Raji (cell line): Measurements from ENCODE around the gene SIT1.

ENCODE experiments used
- POLR2A ChIP-seq: IDR thresholded peaks from 2 replicates; pipeline ENCODE4 v1.6.1; 2011; ENCODE audit warnings: low read depth, low read length, control low read depth; ENCODE audit not compliant: insufficient read depth

SIT1 gene

DNA sequence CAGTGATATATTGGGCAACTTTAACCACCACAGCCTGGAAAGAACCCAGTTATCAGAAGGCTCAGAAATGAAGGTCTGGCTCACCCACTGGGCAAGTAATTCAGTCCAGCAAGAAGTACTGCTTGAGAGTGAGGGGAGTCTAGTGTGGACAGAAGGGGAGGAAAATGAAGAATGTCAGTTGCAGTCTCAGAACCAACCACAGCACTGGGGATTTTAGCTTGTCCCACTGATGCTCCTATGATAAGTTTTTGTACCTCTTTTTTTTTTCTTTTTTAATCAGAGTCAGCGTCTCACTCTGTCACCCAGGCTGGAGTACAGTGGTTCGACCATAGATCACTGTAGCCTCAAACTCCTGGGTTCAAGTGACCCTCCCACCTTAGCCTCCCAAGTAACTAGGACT is 23.2 kb downstream of the SIT1 start:
- no peak for TF ChIP-seq POLR2A

DNA sequence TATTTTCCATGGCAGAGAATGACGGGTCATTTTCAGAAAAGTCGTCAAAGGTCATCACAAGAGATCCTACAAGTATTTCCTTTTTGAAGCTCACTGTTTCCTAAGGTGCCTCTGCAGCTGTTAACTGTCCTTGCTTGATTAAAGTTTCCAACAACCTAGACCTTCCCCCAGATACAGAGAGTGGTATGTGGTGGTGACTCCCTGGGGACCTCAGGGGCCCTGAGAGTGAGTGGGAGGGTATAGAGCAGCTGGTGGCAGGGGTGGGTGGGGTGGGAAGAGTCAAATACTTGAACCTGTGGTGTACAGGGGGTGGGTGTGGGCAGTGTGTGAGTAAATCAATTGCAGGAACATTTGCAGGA is 31.0 kb downstream of the SIT1 start:
- TF ChIP-seq POLR2A = no peak

DNA sequence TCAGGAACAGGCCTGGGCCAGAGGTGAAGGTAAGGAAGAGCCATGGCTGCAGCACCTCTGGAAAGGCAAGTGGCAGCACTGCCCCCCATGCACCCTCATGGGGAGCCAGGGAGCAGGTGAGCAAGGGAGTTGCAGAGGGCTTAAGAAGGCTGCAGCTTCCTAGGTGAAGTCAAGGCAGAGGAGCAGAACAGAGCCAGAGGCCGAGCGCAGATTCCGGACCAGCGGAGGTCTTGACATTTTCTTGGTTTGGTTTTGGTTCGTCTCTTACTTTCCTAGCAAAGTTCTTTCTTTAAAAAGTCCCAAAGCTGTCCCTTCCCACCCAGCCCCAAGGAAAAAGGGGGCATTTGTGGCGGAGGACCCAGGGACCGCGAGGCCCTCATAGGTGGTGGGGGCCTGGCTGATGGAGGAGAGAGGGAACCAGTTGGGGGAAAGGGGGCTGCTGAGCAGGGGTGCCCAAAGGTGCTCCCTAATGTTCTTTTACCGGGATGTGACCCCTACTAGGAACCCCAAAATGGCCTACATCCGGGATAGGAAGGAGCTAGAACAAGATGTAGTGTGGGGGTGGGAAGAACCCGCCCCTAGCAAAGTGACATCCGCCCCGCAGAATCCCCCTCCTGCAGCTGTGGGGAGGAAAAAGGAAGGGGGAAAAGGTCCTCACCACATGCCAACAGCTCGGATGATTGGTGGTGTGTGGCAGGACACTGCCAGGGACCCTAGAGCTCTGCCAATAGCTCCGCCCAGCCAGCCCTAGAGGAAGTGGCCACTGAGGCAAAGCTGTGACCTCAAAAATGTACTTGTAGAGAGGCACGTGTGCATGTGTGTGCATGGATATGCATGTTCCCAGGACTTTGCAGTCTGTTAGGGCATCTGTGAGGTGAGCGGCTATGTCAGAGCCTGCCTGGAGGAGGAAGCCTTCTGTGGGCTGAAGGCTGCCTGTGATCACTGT is 31.6 kb downstream of the SIT1 start:
- no peak; the same call in none of the 2 replicates for TF ChIP-seq POLR2A

DNA sequence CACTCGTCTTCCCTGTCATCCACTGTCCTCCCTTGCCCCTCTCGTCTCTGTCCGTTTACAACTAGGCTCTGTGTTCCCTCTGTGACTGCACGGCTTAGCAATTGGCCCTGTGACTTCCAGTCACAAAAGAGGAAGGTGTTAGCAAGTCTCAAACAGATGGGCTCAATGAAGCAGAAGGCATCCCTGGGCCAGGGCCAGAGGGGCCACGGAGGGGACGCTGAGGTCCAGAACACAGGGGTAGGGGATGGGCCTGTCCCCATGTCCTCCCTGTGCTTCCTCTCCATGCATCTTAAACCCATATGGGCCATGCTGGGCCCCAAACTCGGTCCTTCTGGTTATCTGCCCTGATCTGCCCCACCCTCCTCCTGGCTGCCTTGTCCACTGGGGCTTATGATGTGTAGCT is 32.4 kb downstream of the SIT1 start, which contains the start of gene CD72:
CD72 (minus strand) TSS at position 89 of the 403 bp plus-strand sequence. CDS start 110 bp downstream, outside the sequence.
- TF ChIP-seq POLR2A = peak; percentile 64

DNA sequence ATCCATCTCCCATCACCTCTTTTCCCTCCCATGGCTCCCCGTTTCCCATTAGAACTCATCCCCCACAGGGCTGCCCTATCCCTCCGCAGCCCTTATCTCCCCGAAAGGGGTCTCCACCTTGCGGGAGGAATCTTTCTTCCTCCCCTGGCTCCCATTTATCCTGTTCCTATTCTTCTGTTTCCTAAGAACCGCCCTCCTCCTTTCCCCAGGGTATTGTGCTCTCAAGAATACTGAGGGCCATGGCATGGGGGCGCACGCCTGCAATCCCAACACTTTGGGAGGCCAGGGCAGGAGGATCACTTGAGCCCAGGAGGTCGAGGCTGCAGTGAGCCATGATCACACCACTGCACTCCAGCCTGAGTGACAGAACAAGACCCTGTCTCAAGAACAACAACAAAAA is 33.2 kb downstream of the SIT1 start:
- TF ChIP-seq POLR2A = no peak

DNA sequence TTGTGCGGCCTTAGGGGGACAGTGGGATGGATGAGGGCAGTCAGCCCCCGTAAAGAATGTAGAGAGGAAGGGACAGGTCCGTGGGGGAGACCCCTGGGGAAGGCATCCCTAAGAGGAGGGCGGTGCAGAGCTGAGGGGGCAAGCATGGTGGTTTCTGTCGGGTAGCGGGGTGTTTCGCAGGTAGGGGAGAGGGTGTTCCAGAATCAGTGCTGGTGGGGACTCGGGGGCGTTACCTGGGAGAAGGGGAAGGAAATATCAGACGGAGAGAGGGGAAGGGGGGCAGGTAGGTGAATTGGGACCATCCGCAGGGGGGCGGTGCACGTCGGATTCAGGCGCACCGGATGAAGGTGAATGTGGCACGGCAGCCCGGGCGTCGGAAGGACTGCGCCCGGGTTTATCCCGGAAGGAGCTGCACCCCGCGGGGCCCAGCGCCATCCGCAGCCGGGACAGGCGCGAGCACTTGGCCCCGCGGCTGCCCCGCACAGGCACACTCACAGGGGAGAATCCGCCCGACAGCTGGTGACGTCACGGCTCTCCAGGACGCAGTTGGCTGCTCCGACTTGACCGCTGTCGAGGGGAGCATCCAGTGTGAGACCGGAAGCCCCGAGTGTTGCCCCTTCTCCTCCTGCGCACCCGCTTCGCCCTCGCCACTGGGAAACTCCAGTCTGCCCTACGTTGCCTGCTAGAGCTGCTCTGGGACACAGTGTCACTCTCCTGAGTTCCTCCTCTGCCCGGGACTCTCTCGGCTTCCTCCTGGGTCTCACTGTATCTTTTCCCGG is 33.9 kb downstream of the SIT1 start:
- TF ChIP-seq POLR2A = no peak

DNA sequence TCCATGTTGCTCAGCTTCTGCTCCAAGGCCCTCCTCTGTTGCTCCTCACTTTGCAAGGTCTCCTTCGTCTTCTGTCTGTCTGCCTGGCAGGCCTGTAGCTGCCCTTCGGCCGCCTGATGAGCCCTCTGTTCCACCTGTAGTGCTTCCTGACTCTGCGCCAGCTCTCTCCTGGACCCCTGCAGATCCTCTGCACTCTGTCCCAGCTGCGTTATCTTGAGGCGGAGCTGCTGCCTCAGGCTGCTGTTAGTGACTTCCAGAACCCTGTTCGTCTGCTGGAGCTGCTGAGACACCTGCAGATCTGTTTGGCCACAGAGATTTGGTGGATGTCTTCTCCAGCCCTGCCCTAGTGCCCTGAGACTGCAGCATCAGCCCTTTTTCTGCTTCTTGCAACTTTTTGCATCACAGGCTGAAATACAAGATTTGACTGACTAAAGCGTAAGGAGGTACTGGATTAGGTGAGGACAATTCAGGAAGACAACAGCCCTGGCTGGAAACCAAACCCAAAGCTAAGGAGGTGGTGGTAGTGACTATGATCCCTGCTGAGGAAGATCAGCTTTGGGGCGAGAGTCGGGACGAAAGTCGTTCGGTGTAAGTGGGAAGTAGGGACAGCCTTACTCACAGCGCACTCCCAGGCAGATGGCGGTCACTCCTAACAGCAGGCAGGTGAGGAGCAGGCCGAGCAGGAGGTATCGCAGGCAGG is 34.6 kb downstream of the SIT1 start:
- TF ChIP-seq POLR2A = no peak

DNA sequence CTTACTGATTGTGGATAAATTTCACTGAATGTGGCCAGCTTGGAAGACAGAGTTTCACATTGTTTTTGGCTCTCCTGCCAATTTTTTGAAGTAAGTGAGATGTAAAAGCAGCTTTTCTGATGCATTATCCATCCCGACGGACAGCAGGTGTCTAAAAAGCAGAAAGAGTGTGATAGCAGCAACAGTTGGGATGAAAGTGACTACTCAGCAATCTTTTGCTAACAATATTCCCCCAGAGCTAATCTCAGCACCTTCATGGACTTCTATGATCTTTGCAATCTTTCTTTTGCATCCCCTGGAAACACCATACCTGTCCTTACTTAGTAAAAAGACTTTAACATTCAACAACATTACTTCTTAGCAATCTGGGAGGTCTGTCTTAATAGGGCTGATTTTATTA is 37.9 kb downstream of the SIT1 start:
- no peak for TF ChIP-seq POLR2A

DNA sequence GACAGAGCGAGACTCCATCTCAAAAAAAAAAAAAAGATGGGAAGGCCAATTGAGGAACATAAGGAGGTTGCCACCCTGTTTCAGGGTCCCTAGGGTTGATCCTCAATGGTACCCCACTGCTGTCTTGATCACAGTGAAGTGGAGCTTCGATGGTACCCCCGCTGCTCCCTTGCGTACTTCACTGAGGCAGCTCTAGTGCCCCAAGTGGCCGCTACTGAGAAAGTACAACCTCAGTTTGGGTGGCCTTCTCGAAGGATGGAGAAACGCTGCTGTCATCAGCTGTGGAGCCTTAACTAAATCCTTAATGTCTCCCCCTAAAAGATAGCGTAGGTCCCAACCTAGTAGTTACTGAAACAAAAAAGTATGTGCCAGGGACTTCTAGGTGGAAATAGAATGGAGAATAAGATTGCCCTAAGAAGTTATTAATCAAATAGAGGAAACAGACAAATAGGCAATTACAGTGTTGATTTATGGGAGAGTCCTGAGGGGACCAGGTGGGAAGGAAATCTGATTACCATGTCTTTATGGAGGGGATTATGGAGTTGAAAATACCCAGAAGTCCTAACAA is 39.4 kb downstream of the SIT1 start:
- no peak for TF ChIP-seq POLR2A

DNA sequence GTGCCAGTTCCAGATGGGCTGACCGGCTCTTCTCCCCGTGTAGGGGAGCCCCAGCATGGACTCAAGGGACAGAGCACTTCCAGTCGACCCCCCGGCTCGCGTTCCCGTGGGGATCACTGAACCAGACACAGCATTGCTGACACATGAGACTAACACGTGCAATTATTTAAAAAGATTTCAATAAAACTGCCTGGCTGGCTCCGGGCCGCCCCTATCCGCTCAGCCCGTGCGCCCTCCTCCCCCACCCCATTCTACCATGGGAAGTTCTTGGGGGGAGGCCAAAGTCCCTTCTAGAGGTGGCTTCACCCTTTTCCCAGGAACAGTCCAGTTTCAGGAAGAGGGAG is 40.9 kb downstream of the SIT1 start:
- no peak for TF ChIP-seq POLR2A

DNA sequence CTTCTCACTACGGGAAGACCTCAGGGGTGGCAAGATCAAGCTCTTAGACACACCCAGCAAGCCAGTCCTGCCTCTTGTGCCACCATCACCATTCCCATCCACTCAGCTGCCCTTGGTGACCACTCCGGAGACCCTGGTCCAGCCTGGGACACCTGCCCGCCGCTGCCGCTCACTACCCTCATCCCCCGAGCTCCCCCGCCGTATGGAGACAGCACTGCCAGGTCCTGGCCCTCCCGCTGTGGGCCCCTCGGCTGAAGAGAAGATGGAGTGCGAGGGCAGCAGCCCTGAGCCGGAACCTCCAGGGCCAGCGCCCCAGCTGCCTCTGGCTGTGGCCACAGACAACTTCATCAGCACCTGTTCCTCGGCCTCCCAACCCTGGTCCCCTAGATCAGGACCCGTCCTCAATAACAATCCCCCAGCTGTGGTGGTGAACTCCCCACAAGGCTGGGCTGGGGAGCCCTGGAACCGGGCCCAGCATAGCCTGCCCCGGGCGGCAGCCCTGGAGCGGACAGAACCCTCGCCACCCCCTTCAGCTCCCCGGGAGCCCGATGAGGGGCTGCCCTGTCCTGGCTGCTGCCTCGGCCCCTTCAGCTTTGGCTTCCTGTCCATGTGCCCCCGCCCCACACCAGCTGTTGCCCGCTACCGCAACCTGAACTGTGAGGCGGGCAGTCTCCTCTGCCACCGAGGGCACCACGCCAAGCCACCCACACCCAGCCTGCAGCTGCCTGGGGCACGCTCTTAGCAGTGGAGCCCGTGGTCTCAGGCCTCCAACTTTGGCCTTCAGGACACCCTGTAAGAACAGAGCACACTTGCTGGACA is 41.5 kb downstream of the SIT1 start:
- TF ChIP-seq POLR2A = no peak

DNA sequence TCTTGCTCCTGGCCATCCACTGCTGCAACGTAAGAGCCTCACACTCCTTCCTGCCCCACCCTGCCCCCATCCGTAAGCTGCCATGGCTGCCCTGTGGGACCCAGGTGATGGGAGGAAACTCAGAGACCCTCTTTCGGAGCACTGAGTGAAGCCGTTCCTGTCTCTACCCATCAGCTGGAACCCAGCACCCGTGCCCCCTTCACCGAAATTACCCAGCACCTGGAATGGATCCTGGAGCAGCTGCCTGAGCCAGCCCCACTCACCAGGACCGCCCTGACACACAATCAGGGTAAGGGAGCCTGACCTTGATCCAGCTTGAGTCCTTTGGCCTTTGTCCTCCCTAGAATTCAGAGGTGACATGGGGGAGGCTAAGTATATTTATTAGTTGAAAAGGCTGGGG is 42.5 kb downstream of the SIT1 start:
- TF ChIP-seq POLR2A = no peak

DNA sequence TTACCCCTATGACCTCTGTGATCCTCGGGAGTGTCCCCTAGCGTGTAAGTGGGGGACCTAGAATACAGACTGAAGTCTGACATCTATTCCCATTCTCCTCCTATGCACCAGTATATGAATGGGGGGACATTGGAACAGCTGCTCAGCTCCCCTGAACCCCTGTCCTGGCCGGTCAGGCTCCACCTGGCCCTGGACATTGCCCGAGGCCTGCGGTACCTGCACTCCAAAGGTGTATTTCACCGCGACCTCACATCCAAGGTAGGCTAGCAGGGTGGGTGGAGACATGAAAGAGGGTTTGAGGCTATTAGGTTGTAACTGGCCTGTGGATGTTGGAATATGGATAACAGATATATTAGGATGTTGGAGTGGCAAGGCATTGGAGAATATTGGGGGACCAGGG is 44.0 kb downstream of the SIT1 start:
- TF ChIP-seq POLR2A = no peak

DNA sequence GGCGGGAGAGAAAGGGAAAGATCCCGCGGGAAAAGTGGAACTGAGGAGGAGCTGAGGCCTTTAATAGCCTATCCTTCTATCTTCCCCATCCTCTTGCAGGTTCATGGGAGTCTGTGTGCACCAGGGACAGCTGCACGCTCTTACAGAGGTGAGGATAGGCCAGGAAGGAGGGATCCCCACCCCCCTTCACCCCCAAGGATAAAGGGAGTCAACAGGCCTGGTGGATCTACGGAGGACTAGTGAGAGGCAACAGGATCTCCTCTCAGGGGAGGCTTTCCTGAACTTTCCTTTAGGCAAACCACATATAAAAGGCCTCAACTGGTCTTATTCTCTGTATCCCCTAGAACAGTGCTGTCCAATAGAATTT is 44.6 kb downstream of the SIT1 start:
- no peak for TF ChIP-seq POLR2A
